Adrenal gland (tissue), 5 donors: Measurements from ENCODE around the gene RPS6KB1.
"Not testable (repeated sequence)": the region's sequence is repeated elsewhere in the genome, so short reads cannot be mapped to it uniquely, and the experiment has no call there.

Experiments
- POLR2A ChIP-seq, 2 donors: fragments of 450-650 bp; IDR thresholded peaks; one replicate each; pipeline ENCODE4 v1.6.1; 2017; ENCODE audit warnings: antibody characterized with exemption in 2 of 2, mild to moderate bottlenecking in 2 of 2, moderate library complexity in 1 of 2
- TF ChIP-seq, protein P1 (sequence below), 6 experiments: fragments of 450-650 bp in 4 of 6; fragments of 200-600 bp in 2 of 6; sonication (generic) in 1 of 6; IDR thresholded peaks; 1 replicate in 5 of 6; 2 replicates in 1 of 6; pipeline versions ENCODE4 v1.5.1 to v1.8.0; 2016 to 2021; ENCODE audit warnings: antibody characterized with exemption in 6 of 6, mild to moderate bottlenecking in 2 of 6, moderate library complexity in 1 of 6
- donor health status: DM: no; HTN: no; CAD: no.

GRCh38 chr17:59973483-59973882 is 80.6 kb downstream of the RPS6KB1 start:
- TF ChIP-seq, protein P1, sequence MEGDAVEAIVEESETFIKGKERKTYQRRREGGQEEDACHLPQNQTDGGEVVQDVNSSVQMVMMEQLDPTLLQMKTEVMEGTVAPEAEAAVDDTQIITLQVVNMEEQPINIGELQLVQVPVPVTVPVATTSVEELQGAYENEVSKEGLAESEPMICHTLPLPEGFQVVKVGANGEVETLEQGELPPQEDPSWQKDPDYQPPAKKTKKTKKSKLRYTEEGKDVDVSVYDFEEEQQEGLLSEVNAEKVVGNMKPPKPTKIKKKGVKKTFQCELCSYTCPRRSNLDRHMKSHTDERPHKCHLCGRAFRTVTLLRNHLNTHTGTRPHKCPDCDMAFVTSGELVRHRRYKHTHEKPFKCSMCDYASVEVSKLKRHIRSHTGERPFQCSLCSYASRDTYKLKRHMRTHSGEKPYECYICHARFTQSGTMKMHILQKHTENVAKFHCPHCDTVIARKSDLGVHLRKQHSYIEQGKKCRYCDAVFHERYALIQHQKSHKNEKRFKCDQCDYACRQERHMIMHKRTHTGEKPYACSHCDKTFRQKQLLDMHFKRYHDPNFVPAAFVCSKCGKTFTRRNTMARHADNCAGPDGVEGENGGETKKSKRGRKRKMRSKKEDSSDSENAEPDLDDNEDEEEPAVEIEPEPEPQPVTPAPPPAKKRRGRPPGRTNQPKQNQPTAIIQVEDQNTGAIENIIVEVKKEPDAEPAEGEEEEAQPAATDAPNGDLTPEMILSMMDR (IDR thresholded peaks at IDR 0.05) = not testable (repeated sequence)
- not testable (repeated sequence) for TF ChIP-seq POLR2A (IDR thresholded peaks at IDR 0.05)
